ENCODE results near the gene CDK1.

DNA sequence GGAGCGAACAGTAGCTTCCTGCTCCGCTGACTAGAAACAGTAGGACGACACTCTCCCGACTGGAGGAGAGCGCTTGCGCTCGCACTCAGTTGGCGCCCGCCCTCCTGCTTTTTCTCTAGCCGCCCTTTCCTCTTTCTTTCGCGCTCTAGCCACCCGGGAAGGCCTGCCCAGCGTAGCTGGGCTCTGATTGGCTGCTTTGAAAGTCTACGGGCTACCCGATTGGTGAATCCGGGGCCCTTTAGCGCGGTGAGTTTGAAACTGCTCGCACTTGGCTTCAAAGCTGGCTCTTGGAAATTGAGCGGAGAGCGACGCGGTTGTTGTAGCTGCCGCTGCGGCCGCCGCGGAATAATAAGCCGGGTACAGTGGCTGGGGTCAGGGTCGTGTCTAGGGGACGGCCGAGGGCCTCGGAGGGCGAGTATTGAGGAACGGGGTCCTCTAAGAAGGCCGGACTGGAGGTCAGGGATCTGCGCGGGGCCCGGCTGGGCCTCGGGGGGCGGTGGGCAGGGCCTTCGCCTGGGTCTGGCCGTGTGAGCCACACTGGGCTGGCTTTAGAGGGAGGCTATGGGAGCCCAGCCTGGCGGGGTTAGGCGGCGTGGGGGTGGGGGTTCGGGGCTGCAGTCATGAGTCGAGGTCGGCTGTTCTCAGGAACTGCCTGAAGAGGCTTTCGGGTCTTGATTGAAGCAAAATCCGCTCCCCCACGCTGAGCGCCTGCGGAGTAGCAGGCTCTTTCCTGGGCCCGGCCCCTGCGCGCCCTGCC is at the start of gene CDK1:
- TF ChIP-seq, protein P1, sequence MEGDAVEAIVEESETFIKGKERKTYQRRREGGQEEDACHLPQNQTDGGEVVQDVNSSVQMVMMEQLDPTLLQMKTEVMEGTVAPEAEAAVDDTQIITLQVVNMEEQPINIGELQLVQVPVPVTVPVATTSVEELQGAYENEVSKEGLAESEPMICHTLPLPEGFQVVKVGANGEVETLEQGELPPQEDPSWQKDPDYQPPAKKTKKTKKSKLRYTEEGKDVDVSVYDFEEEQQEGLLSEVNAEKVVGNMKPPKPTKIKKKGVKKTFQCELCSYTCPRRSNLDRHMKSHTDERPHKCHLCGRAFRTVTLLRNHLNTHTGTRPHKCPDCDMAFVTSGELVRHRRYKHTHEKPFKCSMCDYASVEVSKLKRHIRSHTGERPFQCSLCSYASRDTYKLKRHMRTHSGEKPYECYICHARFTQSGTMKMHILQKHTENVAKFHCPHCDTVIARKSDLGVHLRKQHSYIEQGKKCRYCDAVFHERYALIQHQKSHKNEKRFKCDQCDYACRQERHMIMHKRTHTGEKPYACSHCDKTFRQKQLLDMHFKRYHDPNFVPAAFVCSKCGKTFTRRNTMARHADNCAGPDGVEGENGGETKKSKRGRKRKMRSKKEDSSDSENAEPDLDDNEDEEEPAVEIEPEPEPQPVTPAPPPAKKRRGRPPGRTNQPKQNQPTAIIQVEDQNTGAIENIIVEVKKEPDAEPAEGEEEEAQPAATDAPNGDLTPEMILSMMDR (IDR thresholded peaks at IDR 0.05; ENCODE audit: poor library complexity): no peak
- TF ChIP-seq EZH2 (IDR thresholded peaks at IDR 0.05; ENCODE audit: borderline replicate concordance) (no peak), EZH2phosphoT487 (IDR thresholded peaks at IDR 0.05; ENCODE audit: low read depth, severe bottlenecking, unreplicated experiment) (no peak)
